ENCODE measurements around the gene HELLS.

Gene HELLS

GRCh38 chr10:94622666-94623205 lies 77.1 kb downstream of the HELLS start:
- Histone ChIP-seq H3K4me2 (ENCODE audit: insufficient read depth, low read length) (no peak overlapping the region), H3K27me3 (ENCODE audit: insufficient read depth, low read length, poor library complexity) (no peaks in the 10 kb centered on the region), H4K20me1 (ENCODE audit: insufficient read depth, low read length) (no peaks in the 10 kb centered on the region), H2AFZ (ENCODE audit: low read depth, low read length) (no peak overlapping the region), H3K4me1 (ENCODE audit: insufficient read depth, low read length) (peaks cover 1% of the 10 kb centered on the region; the same call in 1 of the 2 replicates), H3K36me3 (ENCODE audit: insufficient read depth, low read length) (no peaks in the 10 kb centered on the region), H3K79me2 (ENCODE audit: insufficient read depth, low read length) (no peaks in the 10 kb centered on the region), H3K9me3 (ENCODE audit: insufficient read depth, low read length, severe bottlenecking) (no peaks in the 10 kb centered on the region), H3K4me3 (ENCODE audit: low read depth in 1 of 2, low read length in 2 of 2) (no peak overlapping the region), H3K27ac (ENCODE audit: low read length) (no peak overlapping the region), H3K9ac (ENCODE audit: low read depth, low read length) (no peak overlapping the region)
- ATAC-seq (ENCODE audit: insufficient read depth, low read depth) (no peak), DNase-seq (no peak)
- TF ChIP-seq EZH2 (IDR thresholded peaks at IDR 0.05; ENCODE audit: borderline replicate concordance, low read depth, low read length, severe bottlenecking) (no peak), CTCF (IDR thresholded peaks at IDR 0.05; ENCODE audit: borderline replicate concordance, extremely low read depth, low read length, poor library complexity, severe bottlenecking) (no peak)

- no peak for TF ChIP-seq EZH2 (IDR thresholded peaks at IDR 0.05; ENCODE audit: borderline replicate concordance, low read depth, low read length, severe bottlenecking)
- no peak for TF ChIP-seq CTCF (IDR thresholded peaks at IDR 0.05; ENCODE audit: borderline replicate concordance, extremely low read depth, low read length, poor library complexity, severe bottlenecking)
Measured at GRCh38 chr10:94623572-94623971, 78.0 kb downstream of the HELLS start.

GRCh38 chr10:94626476-94626875 lies 80.9 kb downstream of the HELLS start:
- Histone ChIP-seq H4K20me1 (ENCODE audit: insufficient read depth, low read length) (no peaks in the 10 kb centered on the region), H3K9ac (ENCODE audit: low read depth, low read length) (no peak overlapping the region), H3K36me3 (ENCODE audit: insufficient read depth, low read length) (no peaks in the 10 kb centered on the region), H3K27ac (ENCODE audit: low read length) (no peak overlapping the region), H3K4me1 (ENCODE audit: insufficient read depth, low read length) (no peaks in the 10 kb centered on the region), H3K79me2 (ENCODE audit: insufficient read depth, low read length) (no peaks in the 10 kb centered on the region), H3K4me3 (ENCODE audit: low read depth in 1 of 2, low read length in 2 of 2) (no peak overlapping the region), H3K4me2 (ENCODE audit: insufficient read depth, low read length) (no peak overlapping the region), H2AFZ (ENCODE audit: low read depth, low read length) (no peak overlapping the region), H3K9me3 (ENCODE audit: insufficient read depth, low read length, severe bottlenecking) (no peaks in the 10 kb centered on the region), H3K27me3 (ENCODE audit: insufficient read depth, low read length, poor library complexity) (no peaks in the 10 kb centered on the region)
- DNase-seq (no peak), ATAC-seq (ENCODE audit: insufficient read depth, low read depth) (no peak)
- TF ChIP-seq EZH2 (IDR thresholded peaks at IDR 0.05; ENCODE audit: borderline replicate concordance, low read depth, low read length, severe bottlenecking), result no peak
- TF ChIP-seq CTCF (IDR thresholded peaks at IDR 0.05; ENCODE audit: borderline replicate concordance, extremely low read depth, low read length, poor library complexity, severe bottlenecking), result no peak

More at GRCh38 chr10:94623572-94623971, 78.0 kb downstream of the HELLS start:
- Histone ChIP-seq H3K4me1 (ENCODE audit: insufficient read depth, low read length) (no peaks in the 10 kb centered on the region), H3K4me3 (ENCODE audit: low read depth in 1 of 2, low read length in 2 of 2) (no peak overlapping the region), H2AFZ (ENCODE audit: low read depth, low read length) (no peak overlapping the region), H4K20me1 (ENCODE audit: insufficient read depth, low read length) (no peaks in the 10 kb centered on the region), H3K27ac (ENCODE audit: low read length) (no peak overlapping the region), H3K9me3 (ENCODE audit: insufficient read depth, low read length, severe bottlenecking) (no peaks in the 10 kb centered on the region), H3K36me3 (ENCODE audit: insufficient read depth, low read length) (no peaks in the 10 kb centered on the region), H3K27me3 (ENCODE audit: insufficient read depth, low read length, poor library complexity) (no peaks in the 10 kb centered on the region), H3K79me2 (ENCODE audit: insufficient read depth, low read length) (no peaks in the 10 kb centered on the region), H3K9ac (ENCODE audit: low read depth, low read length) (no peak overlapping the region), H3K4me2 (ENCODE audit: insufficient read depth, low read length) (no peak overlapping the region)
- DNase-seq (no peak), ATAC-seq (ENCODE audit: insufficient read depth, low read depth) (no peak)
